Measurements from ENCODE around the gene RECQL.

- peak; percentile 72 for TF ChIP-seq TCF4 (CRISPR knock-in tag; IDR thresholded peaks at IDR 0.05; ENCODE audit: borderline replicate concordance)
- TF ChIP-seq PATZ1 (CRISPR knock-in tag; IDR thresholded peaks at IDR 0.05; ENCODE audit: borderline replicate concordance), result no peak
- no peak for TF ChIP-seq SNAI2 (CRISPR knock-in tag; IDR thresholded peaks at IDR 0.05)
- TF ChIP-seq PPARA (CRISPR knock-in tag; IDR thresholded peaks at IDR 0.05; ENCODE audit: borderline replicate concordance), result no peak
- no peak for TF ChIP-seq OSR1 (CRISPR knock-in tag; IDR thresholded peaks at IDR 0.05)
- no peak for TF ChIP-seq RARB (CRISPR knock-in tag; IDR thresholded peaks at IDR 0.05)
- TF ChIP-seq ZC3H10 (CRISPR knock-in tag; IDR thresholded peaks at IDR 0.05), result no peak
These were observed 42.0 kb downstream of the RECQL start for GRCh38 chr12:21459474-21459873.
